IPS-20b (cell line): ENCODE measurements around the gene KRTAP13-3.

ENCODE experiments used
- H3K27ac ChIP-seq: one replicate; pipeline ENCODE4 v1.5.1; 2013; ENCODE audit warnings: low read length
- H3K27me3 ChIP-seq: 2 replicates; pipeline ENCODE4 v1.6.1; 2013; ENCODE audit warnings: mild to moderate bottlenecking, low read length, inconsistent platforms; ENCODE audit not compliant: insufficient read depth
- H3K36me3 ChIP-seq: 2 replicates; pipeline ENCODE4 v1.6.1; 2013; ENCODE audit warnings: low read depth, mild to moderate bottlenecking, inconsistent platforms, low read length, moderate library complexity; ENCODE audit not compliant: insufficient read depth
- H3K4me1 ChIP-seq: 2 replicates; pipeline ENCODE4 v1.6.1; 2013; ENCODE audit warnings: mild to moderate bottlenecking, control low read depth, inconsistent platforms, low read length, moderate library complexity; ENCODE audit not compliant: insufficient read depth
- H3K4me3 ChIP-seq: 2 replicates; pipeline ENCODE4 v1.5.1; 2013; ENCODE audit warnings: mild to moderate bottlenecking, low read length, inconsistent platforms
- H3K9ac ChIP-seq: 2 replicates; pipeline ENCODE4 v1.6.1; 2013; ENCODE audit warnings: low read depth, mild to moderate bottlenecking, inconsistent platforms, low read length, moderate library complexity
- H3K9me3 ChIP-seq: 2 replicates; pipeline ENCODE4 v1.6.1; 2013; ENCODE audit warnings: mild to moderate bottlenecking, low read depth, low read length, inconsistent platforms; ENCODE audit not compliant: insufficient read depth

Gene KRTAP13-3, protein sequence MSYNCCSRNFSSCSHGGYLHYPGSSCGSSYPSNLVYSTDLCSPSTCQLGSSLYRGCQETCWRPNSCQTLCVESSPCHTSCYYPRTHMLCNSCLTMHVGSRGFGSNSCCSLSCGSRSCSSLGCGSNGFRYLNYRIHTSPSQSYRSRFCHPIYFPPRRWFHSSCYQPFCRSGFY

DNA sequence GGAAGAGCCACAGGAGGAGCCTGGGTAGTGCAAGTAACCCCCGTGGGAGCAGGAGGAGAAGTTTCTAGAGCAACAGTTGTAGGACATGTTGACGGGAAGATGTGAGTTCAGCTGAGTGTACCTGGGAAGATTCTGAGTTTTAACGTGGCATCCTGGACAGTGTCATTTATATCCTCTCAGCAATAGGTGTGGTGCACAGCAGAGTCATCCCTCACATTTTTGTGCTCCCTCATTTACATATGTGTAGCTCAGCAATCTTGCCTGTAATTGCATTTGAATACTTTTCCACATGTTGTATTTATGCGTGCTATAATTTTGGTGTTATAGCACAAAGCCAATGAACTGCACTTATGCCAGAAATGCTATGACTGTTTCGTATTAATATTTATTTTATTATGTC lies at the start of gene KRTAP13-3:
KRTAP13-3 (minus strand) TSS at position 101 of the 400 bp plus-strand sequence; CDS start at position 87, 14 bp downstream.
- H3K9ac ChIP-seq, result no peak within 1 kb of the TSS
- H3K36me3 ChIP-seq, result no peaks in the 10 kb centered on the region
- peaks cover 3% of the 10 kb centered on the region; the same call in 1 of the 2 replicates for H3K9me3 ChIP-seq
- no peak within 1 kb of the TSS for H3K4me3 ChIP-seq
- H3K4me1 ChIP-seq, result peaks cover 18% of the 10 kb centered on the region; the same call in 1 of the 2 replicates
- no peaks in the 10 kb centered on the region for H3K27me3 ChIP-seq
- H3K27ac ChIP-seq, result no peak within 1 kb of the TSS

DNA sequence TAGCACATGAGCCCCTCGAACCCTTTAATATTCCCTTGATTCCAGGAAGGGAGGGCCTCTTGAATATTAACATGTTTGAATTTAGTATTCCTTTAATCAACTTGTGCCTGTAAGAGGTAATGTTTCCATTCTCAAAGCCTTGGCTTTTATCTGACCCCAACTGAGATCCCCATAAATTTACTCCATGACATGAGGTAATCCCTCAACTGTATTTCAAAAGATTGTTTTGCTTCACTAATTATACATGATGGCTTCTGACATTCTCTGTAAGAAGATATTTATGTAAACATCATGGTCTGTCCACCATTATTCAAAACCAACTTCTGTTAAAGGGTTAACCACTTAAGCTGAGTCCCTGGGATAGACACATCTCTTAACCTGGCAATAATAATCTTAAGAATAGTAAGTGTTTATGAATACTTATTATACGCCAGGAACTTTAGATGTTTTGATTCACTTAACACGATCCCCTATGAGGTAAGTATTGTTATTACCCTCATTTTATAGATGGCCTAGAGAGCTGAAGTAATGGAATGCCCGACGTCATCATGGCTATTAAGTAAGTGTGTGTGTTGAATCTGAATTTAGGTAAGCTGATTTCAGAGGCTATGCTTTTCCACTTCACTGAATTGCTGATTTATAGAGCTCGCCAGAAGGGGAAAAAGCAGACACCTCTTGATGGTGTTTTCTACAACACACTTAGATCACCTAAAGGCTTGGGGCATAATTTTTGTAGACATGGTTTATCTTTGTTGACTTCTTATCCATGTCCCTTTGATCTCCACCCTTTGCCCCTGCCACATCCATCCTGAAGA lies 43.4 kb upstream of the KRTAP13-3 start:
- Histone ChIP-seq H3K27ac (no peak overlapping the region), H3K4me3 (no peak overlapping the region), H3K9ac (no peak overlapping the region), H3K4me1 (no peaks in the 10 kb centered on the region), H3K36me3 (no peaks in the 10 kb centered on the region), H3K9me3 (no peaks in the 10 kb centered on the region), H3K27me3 (no peaks in the 10 kb centered on the region)

DNA sequence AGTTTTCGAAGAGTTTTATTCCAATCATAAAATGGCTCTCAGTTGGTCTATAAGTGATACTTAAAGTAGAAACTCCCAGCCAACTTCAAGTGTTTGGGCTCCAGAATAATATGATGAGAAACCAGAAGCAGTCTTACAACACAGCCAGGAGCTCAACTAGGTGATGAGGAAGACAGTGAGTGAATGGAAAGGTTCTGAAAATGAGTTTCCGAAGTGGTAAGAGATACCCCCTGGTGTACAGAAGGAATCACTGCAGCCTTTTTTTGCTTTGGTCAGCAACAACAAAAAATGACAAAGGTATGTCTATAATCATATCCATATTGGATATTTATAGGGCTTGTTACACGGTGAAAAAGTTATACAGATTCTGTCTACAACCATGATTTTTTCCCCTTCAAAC lies 38.0 kb upstream of the KRTAP13-3 start:
- no peaks in the 10 kb centered on the region for H3K9me3 ChIP-seq
- H3K27ac ChIP-seq, result no peak overlapping the region
- no peaks in the 10 kb centered on the region for H3K4me1 ChIP-seq
- no peaks in the 10 kb centered on the region for H3K27me3 ChIP-seq
- H3K9ac ChIP-seq, result no peak overlapping the region
- H3K4me3 ChIP-seq, result no peak overlapping the region
- H3K36me3 ChIP-seq, result no peaks in the 10 kb centered on the region

DNA sequence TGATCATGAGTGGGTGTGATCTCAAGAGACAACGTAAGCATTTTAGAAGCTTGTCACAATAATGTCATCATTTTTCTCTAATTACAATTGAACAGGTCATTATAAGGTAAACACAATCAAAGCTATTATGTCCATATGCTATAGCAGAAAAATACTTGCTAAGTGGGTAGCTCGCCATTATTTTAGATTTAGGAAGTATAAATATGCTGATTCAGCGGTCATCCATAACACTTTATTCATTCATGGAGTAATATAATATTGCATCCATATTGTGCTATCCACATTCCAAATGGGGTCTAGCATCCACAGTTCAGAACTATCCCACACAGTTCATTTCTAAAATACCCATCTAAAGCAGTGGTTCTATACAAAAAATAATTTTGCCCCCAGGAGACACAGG lies 22.8 kb upstream of the KRTAP13-3 start:
- Histone ChIP-seq H3K9me3 (no peaks in the 10 kb centered on the region), H3K4me1 (peaks cover 7% of the 10 kb centered on the region; the same call in 1 of the 2 replicates), H3K36me3 (no peaks in the 10 kb centered on the region), H3K27ac (no peak overlapping the region), H3K4me3 (no peak overlapping the region), H3K9ac (no peak overlapping the region), H3K27me3 (no peaks in the 10 kb centered on the region)

DNA sequence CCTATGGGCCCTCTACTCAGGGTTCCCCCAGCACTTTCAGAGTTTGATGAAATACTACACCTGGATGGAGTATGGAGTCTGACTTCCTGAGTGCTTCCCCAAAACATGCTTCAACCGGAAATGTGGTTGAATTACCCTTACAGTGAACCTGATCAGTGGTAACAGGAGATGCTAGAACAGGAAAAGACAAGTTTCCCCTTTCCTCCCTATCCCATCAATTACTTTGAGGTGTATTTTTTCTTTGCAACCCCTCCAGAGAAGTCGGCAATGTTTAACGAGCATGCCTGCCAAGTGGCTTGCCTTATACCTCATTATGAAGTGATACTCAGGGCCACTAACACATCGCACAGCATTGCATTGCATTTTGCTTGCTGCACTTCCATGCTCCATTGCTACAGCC lies 21.3 kb upstream of the KRTAP13-3 start:
- Histone ChIP-seq H3K4me1 (peaks cover 11% of the 10 kb centered on the region; the same call in 1 of the 2 replicates), H3K36me3 (no peaks in the 10 kb centered on the region), H3K27me3 (no peaks in the 10 kb centered on the region), H3K27ac (no peak overlapping the region), H3K9ac (no peak overlapping the region), H3K9me3 (no peaks in the 10 kb centered on the region), H3K4me3 (no peak overlapping the region)

DNA sequence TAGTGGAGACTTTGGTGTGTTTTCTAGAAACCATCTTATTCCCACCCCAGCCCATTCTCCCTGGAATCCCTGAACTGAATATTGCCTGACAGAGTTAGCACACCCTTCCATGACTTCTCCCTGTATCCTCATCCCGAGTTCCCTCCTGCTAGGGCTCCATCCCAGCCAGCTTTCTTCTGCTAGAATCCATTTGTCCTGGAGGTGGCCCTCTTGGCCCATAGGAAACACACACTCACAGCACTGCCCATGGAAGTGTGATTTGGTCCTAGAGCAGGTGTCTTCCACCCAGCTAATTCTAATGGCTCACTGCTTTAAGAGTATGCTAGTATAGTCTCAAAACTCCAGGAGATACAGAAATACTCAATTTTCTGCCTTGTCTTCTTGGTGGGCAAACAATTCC lies 18.5 kb upstream of the KRTAP13-3 start:
- Histone ChIP-seq H3K27ac (no peak overlapping the region), H3K27me3 (no peaks in the 10 kb centered on the region)

DNA sequence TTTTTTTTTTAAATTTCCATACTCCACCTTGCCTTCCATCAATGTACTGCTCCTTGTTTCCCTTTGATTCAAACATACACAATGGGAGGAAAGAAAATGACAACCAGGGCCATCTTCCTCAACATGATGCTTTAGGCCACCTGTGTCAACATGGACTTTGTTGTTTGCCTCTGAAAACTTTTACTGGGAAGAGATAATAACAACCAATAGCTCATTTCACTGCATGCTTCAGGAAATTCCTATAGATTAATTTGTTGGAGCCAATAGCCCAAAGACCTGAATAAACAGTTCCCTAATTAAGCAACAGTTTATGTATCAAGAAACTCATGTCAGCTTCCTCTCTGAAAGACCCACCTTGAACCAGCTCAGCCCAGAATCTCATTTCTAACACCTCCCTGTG lies 17.5 kb upstream of the KRTAP13-3 start:
- no peak overlapping the region for H3K27ac ChIP-seq
- no peaks in the 10 kb centered on the region for H3K36me3 ChIP-seq
- H3K4me3 ChIP-seq, result no peak overlapping the region
- H3K9ac ChIP-seq, result no peak overlapping the region
- no peaks in the 10 kb centered on the region for H3K9me3 ChIP-seq
- peaks cover 11% of the 10 kb centered on the region; the same call in 1 of the 2 replicates for H3K4me1 ChIP-seq
- H3K27me3 ChIP-seq, result no peaks in the 10 kb centered on the region

More for the DNA sequence above, 18.5 kb upstream of the KRTAP13-3 start:
- Histone ChIP-seq H3K9me3 (no peaks in the 10 kb centered on the region), H3K36me3 (no peaks in the 10 kb centered on the region), H3K4me3 (peak overlapping the region; percentile 10; the same call in 1 of the 2 replicates), H3K9ac (no peak overlapping the region), H3K4me1 (peaks cover 11% of the 10 kb centered on the region; the same call in 1 of the 2 replicates)

DNA sequence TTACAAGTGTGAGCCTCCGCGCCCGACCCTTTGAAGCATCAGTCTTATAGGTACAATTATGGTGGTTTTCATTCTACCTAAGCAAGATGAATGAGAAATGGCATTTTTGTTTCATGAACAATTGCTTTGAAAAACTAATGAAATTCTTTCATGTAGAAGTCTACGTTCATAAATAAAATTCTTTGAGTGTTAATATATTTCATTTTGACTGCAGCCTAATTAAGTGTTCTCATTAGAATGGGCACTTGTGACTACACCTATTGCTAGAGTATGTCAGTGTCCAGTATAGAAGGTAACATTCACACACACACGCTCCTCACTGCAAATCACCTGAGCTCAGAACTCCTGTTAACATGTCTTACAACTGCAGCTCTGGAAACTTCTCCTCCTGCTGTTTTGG lies 14.2 kb upstream of the KRTAP13-3 start, which contains the start of gene KRTAP15-1:
KRTAP15-1 (plus strand) TSS at position 301 of the 400 bp plus-strand sequence; CDS start at position 354, 53 bp downstream.
- Histone ChIP-seq H3K36me3 (no peaks in the 10 kb centered on the region), H3K4me3 (no peak within 1 kb of the TSS), H3K9me3 (no peaks in the 10 kb centered on the region), H3K27ac (no peak within 1 kb of the TSS), H3K4me1 (peaks cover 11% of the 10 kb centered on the region; the same call in 1 of the 2 replicates), H3K27me3 (no peaks in the 10 kb centered on the region), H3K9ac (no peak within 1 kb of the TSS)

DNA sequence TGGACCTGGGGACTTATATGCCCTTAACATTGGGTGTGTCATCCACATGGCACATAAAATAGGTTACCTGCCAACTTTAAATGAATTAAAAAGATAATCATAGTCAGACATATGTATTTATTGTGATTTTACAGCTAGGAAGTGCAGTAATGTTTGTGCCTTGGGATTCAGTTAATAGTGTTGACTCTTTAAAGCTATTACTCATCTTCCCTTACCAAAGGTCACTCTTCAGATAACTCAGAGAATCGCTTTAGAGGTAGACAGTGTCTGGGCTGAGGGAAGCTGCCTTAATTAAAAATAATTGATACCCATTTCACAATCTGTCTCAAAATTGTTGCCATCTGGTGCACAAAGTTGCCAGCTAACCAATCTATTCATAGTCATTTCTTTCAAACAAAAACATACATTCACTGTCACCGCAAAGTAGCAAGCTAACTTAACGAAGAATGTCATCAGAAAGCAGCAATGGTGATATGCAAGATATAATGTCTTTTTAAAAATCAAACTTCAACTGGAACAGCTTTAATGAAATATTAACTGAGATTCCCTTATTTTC lies 11.4 kb upstream of the KRTAP13-3 start:
- no peak overlapping the region for H3K4me3 ChIP-seq
- no peak overlapping the region for H3K9ac ChIP-seq
- H3K4me1 ChIP-seq, result no peaks in the 10 kb centered on the region
- H3K36me3 ChIP-seq, result no peaks in the 10 kb centered on the region
- no peaks in the 10 kb centered on the region for H3K27me3 ChIP-seq
- no peak overlapping the region for H3K27ac ChIP-seq
- H3K9me3 ChIP-seq, result no peaks in the 10 kb centered on the region

DNA sequence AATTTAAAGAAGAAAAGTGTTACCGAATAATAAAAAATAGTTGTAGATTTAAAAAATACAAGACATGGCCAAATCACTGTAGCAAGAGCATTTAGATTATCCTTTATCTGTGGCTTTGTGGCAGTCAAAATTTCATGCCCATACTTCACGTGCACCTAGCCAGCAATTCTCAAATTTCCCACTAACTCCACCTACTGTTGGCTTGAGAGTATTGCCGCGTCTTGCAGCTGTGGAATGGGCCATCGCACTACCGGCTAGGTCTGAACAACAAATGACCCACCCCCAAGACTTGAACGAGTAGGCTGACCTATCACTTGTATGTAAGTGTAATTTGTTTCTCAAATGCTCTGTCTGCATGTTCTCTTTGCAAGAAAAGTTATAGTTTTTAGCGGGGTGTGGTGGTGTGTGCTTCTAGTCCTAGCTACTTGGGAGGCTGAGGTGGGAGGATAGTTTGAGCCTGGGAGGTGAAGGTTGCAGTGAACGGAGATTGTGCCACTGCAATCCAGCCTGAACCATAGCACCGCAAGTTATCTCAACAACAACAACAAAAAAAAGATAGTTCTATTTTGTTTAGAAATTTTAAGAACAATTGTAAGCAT lies 8.4 kb upstream of the KRTAP13-3 start:
- H3K9ac ChIP-seq, result no peak overlapping the region
- no peak overlapping the region for H3K4me3 ChIP-seq
- no peaks in the 10 kb centered on the region for H3K9me3 ChIP-seq
- no peaks in the 10 kb centered on the region for H3K27me3 ChIP-seq
- H3K36me3 ChIP-seq, result no peaks in the 10 kb centered on the region
- no peak overlapping the region for H3K27ac ChIP-seq
- peaks cover 6% of the 10 kb centered on the region; the same call in 1 of the 2 replicates for H3K4me1 ChIP-seq

DNA sequence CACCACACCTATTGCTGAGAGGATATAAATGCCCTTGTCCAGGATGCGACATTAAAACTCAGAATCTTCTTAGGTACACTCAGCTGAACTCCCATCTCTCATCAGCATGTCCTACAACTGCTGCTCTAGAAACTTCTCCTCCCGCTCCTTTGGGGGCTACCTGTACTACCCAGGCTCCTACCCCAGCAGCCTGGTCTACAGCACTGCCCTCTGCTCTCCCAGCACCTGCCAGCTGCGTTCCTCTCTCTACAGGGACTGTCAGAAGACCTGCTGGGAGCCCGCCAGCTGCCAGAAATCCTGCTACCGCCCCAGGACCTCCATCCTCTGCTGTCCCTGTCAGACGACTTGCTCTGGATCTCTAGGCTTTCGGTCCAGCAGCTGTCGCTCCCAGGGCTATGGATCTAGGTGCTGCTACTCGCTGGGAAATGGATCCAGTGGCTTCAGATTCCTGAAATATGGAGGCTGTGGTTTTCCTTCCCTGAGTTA lies 4.5 kb upstream of the KRTAP13-3 start, which contains the start of gene KRTAP13-4:
KRTAP13-4 (plus strand) TSS at position 51 of the 486 bp plus-strand sequence; CDS start at position 107, 56 bp downstream.
- no peak within 1 kb of the TSS for H3K4me3 ChIP-seq
- no peak within 1 kb of the TSS for H3K9ac ChIP-seq
- peaks cover 18% of the 10 kb centered on the region; the same call in 1 of the 2 replicates for H3K4me1 ChIP-seq
- no peak within 1 kb of the TSS for H3K27ac ChIP-seq
- no peaks in the 10 kb centered on the region for H3K36me3 ChIP-seq
- H3K9me3 ChIP-seq, result no peaks in the 10 kb centered on the region
- H3K27me3 ChIP-seq, result no peaks in the 10 kb centered on the region
